GM10266 (cell line): ENCODE results near the gene GEMIN2.
A peak's percentile ranks its signal among the peaks of the same experiment; 100 is the strongest.

Experiments
- DNase-seq: peaks from one replicate; pipeline ENCODE4 v3.0.0; 2012; ENCODE audit errors: extremely low spot score
- CTCF ChIP-seq: IDR thresholded peaks from 2 replicates; pipeline ENCODE4 v1.5.1; 2012; ENCODE audit warnings: mild to moderate bottlenecking, low read depth; ENCODE audit not compliant: control insufficient read depth, insufficient read depth; ENCODE audit errors: missing control alignments

GEMIN2 gene

GRCh38 chr14:39174560-39175444, 60.7 kb downstream of the GEMIN2 start, which contains the start of gene PNN:
TSS of gene PNN (plus strand) at chr14:39175254. CDS start at chr14:39175280, 26 bp downstream.
- peak; percentile 89 for DNase-seq
- no peak for TF ChIP-seq CTCF

GRCh38 chr14:39175445-39176262, 61.5 kb downstream of the GEMIN2 start:
- no peak for TF ChIP-seq CTCF
- no peak for DNase-seq

- TF ChIP-seq CTCF: no peak
- DNase-seq: no peak
Measured at GRCh38 chr14:39176263-39177167, 62.4 kb downstream of the GEMIN2 start.

DNA sequence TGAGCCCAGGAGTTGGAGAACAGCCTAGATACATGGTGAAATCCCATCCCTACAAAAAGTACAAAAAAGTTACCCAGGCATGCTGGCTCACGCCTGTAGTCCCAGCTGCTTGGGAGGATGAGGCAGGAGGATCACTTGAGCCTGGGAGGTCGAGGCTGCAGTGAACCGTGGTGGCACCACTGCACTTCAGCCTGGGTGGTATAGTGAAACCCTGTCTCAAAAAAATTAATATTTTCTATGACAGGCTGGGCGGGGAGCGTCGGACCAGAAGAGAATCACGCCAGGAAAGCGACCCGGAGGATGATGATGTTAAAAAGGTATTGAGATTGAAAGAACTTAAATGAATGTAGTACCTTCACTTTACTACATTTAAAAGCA, 63.0 kb downstream of the GEMIN2 start:
- TF ChIP-seq CTCF: no peak
- no peak for DNase-seq

DNA sequence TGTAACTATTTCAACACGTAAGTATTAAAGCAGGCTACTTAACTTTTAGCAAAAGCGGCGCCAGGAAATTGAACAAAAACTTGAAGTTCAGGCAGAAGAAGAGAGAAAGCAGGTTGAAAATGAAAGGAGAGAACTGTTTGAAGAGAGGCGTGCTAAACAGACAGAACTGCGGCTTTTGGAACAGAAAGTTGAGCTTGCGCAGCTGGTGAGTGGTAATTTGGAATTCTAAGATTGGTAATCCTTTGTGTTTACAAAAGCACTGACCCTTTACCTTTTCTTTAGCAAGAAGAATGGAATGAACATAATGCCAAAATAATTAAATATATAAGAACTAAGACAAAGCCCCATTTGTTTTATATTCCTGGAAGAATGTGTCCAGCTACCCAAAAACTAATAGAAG, 64.9 kb downstream of the GEMIN2 start:
- TF ChIP-seq CTCF: no peak
- no peak for DNase-seq

- TF ChIP-seq CTCF: no peak
Measured at GRCh38 chr14:39180553-39180952, 66.4 kb downstream of the GEMIN2 start.

More at GRCh38 chr14:39180553-39180952, 66.4 kb downstream of the GEMIN2 start:
- no peak for DNase-seq
